HTR-8/SVneo (cell line): ENCODE measurements around the gene THRB.

Source experiments
- DNase-seq: peaks from one replicate; pipeline ENCODE4 v3.0.0; 2011; ENCODE audit warnings: low spot score, mixed read lengths; ENCODE audit not compliant: insufficient read length
- FAIRE-seq: peaks from 2 replicates; lab custom pipeline; 2011; peaks lifted over from hg19 to GRCh38; lab: Jason Lieb, UNC

The THRB gene

DNA sequence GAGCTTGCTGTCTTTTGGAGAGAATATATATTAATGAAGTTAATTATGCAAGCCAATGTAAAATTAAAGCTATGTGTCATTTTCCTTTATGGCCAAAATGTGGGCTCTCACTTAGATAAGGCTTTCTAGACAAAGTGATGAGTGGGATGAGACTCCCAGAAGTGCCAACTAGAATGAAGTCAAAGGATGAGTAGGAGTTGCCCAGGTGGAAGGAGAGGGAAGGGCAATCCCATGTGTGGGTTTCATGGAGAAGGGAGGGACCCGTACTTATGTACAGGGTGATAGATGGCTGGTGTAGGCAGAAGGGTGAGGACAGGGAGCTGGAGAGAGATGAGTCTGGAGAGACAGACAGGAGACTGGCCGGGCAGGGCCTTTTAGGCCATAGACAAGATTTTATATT lies 239.2 kb downstream of the THRB start:
- no peak for DNase-seq
- no peak for FAIRE-seq

DNA sequence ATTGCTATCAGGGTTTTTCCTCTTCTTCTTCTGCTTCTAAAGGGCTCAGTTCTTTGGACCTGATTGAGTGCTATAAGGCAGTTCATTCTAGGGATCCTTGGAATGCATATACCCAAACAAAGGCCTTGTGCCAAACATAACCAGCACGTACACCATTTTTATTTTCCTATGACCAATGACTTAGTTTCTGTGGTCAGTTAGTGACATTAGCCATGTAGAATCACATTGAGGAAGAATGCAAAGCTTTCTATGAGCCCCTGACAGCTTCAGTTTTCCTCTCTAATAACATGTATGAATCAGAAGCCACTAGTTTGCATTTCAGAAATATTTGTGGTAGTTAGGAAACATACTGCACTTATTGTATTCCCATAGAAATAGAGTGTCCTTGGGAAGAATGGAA lies 240.0 kb downstream of the THRB start:
- FAIRE-seq (no peak), DNase-seq (no peak)

DNA sequence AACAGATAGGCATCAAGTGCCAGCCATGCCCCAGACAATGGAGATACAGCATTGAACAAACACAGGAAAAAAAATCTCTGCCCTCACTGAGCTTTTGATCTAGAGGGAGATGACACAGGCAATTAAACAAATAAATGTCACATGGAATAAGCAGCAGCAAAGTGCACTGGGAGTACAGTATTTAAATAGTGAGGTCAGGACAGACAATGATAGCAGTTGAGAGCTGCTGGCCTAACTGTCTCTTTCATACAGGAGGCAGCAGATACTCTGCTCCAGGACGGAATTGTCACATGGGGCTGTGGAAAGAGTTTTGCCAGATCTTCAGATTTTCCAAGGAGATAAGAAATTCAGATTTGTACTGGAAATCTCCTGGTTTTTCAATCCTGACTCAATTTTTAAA lies 241.3 kb downstream of the THRB start:
- DNase-seq: no peak

DNA sequence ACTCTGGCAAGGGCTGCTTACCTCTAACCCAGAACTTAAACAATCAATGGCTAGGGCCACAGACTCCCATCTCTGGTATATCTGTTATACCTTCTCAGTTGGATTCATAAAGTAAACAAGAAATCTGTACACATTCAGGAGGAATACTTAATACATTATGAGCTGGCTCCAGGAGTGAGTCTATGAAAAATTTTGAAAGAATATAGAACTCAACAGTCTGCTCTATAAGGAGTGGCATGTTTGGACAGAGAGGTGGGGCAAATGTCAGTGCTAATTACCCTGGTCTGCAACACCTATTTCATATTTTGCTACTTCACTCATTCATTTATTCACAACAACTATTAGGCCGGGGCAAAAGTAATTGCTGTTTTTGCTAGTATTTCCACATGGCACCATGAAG lies 245.1 kb downstream of the THRB start:
- DNase-seq: no peak

More for the DNA sequence above, 241.3 kb downstream of the THRB start:
- FAIRE-seq: no peak

DNA sequence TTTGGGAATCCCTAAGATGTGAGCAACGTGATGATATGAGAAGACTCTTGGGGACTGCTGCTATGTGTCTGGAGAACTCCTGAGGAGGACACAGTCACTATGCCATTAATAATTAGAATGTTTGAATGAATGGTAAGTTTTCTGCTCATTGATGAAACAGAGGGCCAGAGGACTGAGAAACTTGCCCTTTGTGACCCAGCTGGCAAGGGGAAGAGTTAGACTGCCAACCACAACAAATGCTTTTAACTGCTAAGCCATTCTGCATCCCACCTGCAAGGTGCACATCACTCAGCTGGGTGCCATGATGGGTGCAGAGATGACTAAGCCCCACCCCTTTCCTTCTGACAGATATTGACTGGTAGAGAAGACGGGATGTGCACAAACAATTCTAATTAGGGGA lies 249.6 kb downstream of the THRB start:
- DNase-seq (no peak), FAIRE-seq (no peak)

More for the DNA sequence above, 245.1 kb downstream of the THRB start:
- FAIRE-seq: no peak

DNA sequence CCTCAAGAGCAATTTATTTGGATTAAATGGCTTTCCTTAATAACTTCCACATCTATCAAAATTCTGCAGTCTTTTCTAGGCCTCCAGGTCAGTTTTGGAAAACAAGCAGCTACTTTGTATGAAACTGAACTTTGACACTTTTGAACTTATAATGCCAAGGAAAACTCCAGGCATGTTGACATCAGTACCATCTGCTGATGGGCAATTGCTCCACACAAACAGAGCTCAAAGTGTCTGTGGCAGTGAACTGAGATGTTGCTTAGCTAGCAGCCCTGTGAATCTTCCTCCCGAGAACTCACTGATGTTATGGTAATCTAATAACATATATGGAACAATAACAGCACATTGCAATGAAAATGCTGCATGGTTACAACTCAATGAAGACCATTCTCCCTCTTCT lies 250.2 kb downstream of the THRB start:
- DNase-seq (no peak), FAIRE-seq (no peak)

DNA sequence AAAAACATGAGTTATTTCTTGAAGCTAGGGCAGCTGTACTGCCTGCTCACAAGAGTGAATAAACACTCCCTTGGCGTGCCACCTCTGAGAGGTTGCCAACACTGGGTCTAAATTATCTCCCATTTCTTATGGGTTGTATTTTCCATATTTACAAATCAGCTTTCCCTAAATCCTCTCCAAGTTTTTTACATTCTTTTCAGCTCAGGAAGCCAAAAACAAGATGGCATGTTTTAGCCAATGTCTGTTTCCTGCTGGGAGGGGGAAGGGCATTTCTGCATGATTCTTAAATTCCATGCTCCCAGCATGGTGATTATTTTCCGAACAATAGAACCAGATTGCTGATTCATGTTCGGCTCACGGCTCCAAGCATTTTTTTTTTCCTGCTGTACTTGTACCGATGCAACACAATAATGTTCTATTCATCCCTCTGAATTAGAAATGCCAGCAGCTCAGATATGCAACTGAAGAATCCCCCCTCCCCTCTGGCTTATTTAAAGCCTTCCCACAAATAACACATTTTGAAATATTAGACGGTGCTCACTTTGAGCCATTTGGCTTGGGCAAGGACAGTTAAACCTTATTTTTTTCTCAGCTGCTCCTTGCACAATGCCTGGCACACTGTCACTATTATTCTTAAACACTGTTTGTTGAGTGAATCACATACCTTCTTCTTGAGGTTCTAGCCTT lies 252.5 kb downstream of the THRB start:
- FAIRE-seq: no peak
- no peak for DNase-seq

DNA sequence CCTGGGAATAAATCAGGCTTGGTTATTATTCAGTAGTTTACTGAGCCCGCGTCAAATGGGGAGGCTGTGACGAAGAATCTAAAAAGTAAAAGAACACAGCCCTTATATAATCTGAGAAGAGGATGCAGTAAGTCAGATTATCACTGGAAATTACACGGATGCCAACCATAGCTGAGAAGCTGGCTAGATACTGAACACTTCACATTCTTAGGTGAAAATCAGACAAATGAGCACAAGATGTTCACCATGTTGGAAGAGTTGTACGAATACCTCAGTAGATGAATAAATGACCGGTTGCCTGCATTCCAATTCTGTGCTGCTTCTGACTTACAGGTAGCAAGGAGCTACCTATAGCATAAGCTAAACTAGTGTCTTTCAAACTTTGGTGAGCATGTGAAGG lies 254.3 kb downstream of the THRB start:
- no peak for DNase-seq
- FAIRE-seq: no peak

DNA sequence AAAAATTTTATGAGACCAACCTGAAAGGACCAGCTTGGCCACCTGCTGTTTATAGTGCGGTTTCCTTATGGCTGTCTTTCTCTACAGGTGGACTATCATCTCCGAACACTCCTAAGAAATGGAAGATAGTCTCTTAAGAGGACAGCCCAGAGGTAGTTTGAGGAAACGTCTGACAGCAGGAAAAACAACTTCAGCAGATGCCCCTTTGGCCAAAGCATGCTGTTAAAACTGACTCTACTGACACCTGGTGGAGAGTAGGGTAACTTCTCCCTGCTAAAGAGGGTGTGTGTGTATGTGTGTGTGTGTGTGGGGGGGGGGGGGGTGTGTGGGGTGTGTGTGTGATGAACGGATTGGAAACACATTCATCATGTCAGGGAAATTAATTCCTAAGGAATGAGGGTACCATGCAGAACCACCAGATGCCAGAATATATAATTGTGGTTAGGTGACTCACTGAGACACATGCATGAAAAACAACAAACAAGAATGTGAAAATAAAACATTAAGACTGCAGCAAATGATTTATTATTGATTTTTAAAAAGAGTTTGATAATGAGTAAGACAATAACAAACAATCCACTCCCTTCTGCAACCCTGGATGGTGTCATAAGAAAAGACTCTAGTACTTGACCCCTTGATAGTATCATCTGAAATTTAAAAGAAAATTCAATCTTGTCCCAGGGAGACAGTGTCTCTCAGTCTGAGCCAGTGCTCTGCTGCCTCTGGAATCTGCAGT lies 256.5 kb downstream of the THRB start:
- FAIRE-seq (peak; percentile 75), DNase-seq (peak; percentile 76)

DNA sequence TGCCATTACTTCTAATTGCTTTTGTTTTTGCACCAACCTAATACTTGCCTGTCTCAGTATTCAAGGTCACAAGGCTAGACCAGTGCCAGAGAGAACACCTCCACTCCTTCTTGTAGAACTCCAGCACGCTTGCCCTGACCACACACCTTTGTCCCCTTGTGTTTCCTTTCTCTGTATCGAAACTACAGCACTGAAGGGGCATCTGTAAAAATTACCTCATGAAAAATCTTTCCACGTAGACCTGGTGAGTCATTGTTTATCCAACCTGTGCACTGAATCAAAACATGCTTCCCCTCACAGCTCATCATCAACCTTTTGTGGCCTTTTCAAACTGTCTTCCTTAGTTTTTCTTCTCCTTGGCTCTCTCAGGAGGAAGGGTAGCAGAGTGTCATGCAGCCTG lies 259.5 kb downstream of the THRB start:
- no peak for FAIRE-seq
- DNase-seq: no peak

DNA sequence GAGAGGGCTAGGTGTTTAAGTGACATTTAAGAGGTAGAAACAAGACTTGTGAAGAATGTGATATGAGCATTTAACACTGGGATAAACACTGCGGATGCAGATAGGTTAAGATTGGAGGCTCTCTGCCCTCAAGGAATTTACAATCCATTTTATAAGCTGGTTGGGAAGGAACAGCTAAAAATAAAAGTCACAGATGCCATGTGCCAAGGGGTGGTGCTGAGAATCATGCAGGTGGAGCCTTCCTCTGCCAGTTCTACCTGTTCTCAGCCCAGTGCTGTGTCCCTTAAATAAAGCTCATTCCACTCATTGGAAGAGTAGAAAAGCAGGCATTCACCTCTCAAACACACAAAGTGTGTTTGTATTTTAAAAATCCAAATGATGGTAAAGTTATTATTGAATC lies 261.9 kb downstream of the THRB start:
- no peak for FAIRE-seq
- no peak for DNase-seq

DNA sequence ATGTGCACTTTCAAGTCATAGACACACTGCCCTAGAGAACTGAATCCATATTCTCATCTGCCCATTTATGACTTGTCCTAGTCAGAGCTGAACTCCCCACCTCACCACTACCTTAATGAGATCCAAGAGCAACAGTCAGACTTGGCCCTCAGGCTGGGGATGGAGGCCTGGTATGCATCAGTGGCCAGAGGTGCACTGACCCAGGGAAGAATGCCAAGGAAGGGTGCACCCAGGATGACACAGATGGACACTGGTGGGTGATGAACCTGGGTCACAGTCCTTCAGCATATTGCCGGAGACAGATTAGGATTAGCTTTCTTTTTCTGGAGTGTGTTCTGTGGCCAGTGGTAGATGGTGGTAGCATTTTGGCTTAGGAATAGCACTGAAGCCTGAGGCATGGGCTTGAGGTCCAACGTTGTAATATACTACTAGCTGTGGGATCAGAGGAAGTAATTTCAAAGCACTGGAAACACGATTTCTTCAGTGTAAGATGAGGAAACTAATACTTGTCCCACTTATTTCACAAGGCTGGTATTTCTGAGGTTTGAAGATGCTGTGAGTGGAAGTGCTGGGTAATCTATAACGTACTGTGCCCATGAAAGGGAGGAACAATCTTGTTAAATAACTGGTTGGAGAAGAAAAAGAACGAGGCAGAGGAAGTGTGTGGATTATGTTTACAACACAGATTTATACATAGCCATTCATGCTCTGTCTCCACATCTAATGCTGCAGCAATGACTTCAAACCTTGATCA lies 265.0 kb downstream of the THRB start:
- DNase-seq (no peak), FAIRE-seq (no peak)

DNA sequence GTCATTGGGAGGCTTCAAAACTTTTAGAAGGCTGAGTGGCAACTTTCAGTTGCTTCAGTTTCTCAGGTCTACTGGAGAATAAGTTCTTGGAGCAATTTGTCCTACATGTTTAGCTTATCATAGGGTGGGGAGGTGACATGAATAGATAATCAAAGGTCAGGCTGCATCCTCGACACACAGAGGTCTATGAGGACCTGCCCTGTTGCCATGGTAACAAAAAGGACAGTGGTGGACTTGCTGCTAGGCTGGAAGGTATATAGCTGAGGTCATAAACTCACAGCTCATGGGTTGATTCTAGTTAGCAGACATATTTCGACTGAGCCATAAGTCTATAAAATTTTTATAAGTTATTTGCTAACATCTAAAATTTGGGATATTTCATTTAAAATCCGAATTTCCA lies 267.0 kb downstream of the THRB start:
- DNase-seq (no peak), FAIRE-seq (no peak)

DNA sequence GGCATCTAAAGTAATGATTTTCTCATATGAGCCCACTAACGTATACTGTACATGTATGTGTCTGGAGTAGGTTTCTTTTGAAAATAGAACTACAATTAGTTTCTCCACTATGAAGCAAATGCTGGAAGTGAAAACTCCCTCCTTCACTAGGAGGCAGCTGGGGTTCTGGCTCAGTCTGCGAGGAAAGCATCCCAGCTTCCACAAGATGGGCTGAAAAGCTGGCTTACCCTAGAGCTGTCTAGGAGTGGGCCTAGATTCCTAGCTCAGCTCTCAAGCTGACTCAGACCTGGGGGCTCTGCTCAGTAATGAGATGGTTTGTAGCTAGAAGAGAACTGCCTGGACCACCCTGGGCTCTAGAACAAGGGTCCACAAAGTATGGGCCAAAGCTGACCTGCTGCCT lies 268.3 kb downstream of the THRB start:
- DNase-seq: no peak
- FAIRE-seq: no peak

DNA sequence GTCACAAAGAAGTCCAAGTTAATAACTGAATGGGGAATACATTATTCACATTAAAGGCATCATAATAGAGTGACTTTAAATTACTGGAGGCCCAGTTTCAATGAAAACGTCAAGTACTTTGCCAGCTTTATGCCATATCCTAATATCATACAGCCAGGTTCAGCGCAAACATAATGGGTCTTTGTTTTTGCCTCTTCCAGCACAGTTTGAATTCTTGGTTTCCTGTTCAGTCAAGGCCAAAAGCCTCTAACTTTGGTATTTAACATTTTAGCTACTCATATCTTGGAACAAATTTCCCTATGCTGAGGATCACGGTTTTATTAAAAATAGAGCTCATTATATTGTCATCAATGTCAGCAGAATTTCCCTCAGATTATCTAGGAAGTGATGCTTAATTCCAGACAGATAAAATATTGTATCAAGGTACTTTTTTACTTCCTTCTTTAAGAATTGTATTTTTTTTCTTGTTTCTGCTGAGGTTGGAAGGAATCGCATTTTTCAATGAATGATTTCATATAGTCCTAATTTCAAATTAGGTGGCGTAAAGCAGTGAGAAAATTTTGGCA lies 269.2 kb downstream of the THRB start:
- FAIRE-seq (no peak), DNase-seq (no peak)

DNA sequence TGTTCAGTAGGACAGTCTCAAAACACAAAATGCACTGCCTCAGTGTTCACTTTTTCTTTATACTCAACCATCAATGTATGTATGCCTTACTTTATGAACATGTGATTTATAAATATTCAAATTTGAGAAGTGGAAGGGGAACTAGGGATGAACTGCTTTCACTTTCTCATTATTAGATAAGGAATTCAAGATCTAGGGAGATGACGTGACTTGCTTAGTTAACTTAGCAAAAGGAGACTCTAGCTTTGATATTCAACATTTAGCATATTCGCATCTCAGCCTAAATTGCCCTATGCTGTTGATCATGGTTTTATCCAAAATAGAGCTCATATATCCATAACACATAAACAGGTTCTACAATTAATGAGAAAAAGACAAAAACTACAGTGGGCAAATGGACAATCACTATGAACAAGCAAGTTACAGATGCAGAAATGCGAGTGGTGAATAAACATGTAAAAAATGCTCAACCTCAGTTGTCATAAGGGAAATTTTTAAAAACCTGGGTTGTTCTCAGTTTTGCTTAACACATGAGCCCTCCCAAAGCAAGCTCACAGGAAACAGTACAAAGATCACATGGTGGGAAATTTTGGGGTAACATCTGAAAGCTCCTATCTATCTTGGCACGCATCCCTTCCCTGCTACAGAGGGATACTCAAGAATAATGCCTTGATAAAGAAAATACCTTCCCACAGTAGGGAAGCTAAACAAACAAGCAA lies 269.8 kb downstream of the THRB start:
- no peak for FAIRE-seq
- no peak for DNase-seq

DNA sequence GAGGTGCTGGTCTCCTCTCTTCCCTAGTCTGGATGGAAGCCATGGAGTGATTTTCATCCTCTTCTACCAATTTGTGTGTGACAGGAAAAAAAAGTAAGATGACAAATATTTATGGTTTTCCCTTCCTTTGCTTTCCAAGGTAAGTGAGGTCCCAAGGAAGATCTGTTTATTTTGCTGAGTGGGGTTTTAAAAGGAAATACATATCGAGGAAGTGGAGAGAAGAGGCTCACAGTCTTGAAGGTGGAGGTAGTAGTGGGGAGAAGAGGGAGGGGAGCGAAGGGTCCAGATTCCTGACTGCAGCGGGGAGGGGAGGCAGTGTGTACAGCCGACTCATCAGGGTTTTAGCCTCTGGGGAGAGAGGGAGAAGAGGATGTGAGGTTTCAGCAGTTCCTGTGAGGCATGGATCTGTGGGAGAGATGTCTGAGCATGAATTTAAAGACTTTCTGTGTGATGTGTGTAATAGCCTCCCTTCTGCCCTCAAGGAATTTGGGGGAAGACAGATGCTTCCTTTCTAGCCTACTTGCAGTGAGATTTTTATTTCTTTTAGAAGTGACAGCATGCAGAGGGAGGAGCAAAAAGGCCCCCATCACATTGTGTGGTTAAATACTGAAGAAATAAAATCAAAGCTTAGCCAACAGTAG lies 272.4 kb downstream of the THRB start:
- FAIRE-seq (no peak), DNase-seq (peak; percentile 23)

DNA sequence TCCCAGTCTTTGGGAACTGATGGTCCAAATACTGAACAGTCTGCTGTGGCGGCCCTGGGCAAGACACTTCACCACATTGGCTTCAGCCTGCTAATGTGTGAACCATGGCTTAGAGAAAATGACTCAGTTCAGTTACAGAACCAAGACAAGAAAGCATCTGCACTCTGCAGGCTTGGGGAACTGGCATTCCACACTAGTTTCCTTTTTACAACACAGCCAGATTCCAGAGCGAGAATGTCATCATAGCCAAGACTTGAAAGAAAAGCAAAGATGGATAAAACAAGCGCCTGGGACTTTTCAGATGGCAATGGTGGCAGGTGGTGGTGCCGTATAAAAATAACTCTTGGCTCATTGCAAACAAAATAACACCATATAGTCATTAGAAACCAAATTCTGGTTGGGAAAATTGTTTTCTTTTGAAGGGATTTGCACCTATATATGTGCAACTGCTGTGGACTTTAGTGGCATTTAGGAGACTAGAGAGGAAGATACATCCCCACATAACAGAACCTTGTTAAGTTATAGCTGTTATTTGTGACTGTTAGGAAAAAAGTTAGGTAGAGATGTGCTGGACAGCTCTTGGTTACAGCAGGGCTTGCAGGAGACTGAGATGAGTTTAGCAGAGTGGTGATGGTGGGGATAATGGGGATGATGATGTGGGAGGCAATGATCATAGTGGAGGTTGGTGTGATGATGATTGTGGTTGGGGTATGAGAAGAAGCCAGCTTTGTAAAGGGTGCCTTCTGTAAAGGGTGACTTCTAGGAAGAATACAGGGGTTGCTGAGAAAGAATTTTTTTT lies 273.6 kb downstream of the THRB start:
- DNase-seq: peak; percentile 73
- FAIRE-seq: peak; percentile 83

DNA sequence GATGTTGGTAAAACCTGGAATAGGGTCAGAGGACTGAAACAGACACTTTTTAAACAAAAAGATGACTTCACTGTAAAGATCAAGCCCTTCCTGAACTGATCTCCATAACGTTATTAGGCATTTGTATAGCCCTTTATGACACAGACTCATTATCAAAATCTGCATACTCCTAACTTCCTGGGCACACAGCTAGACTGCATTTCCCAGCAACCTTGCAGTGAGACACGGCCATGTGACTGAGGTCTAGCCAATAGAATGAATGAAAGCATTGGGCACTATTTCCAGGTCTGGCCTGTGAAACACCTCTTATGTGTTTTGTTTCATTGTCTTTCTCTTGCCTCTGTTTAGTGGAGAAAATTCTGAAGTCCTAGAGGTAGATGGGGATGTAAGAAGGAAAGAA lies 279.1 kb downstream of the THRB start:
- FAIRE-seq: no peak
- DNase-seq: no peak
